H9 (cell line): ENCODE measurements around the gene BCAS3. TPM values are rescaled to one million over a fixed set of nuclear protein-coding genes. Genes with fewer than 3 reads are reported as not detected.

Experiments
- DNase-seq: peaks from one replicate; pipeline ENCODE4 v3.0.0-alpha.2; 2017
- H2AFZ ChIP-seq: one replicate; pipeline ENCODE4 v1.6.1; 2013; ENCODE audit warnings: mild to moderate bottlenecking, low read length, control low read depth, moderate library complexity
- H2AK5ac ChIP-seq: 2 replicates; pipeline ENCODE4 v1.6.1; 2013; ENCODE audit warnings: low read length, control low read depth, mixed read lengths; ENCODE audit not compliant: insufficient read length
- H2BK120ac ChIP-seq: one replicate; pipeline ENCODE4 v1.6.1; 2013; ENCODE audit warnings: low read depth, mild to moderate bottlenecking, low read length, control low read depth, inconsistent platforms; ENCODE audit not compliant: poor library complexity, severe bottlenecking
- H2BK12ac ChIP-seq: 2 replicates; pipeline ENCODE4 v1.6.1; 2013; ENCODE audit warnings: low read length, control low read depth, mixed read lengths, low read depth; ENCODE audit not compliant: insufficient read length
- H2BK15ac ChIP-seq: 2 replicates; pipeline ENCODE4 v1.6.1; 2013; ENCODE audit warnings: low read depth, low read length, control low read depth
- H2BK20ac ChIP-seq: one replicate; pipeline ENCODE4 v1.6.1; 2013; ENCODE audit warnings: low read depth, mild to moderate bottlenecking, low read length, control low read depth, inconsistent platforms; ENCODE audit not compliant: poor library complexity, severe bottlenecking
- H2BK5ac ChIP-seq: 2 replicates; pipeline ENCODE4 v1.6.1; 2013; ENCODE audit warnings: low read length, control low read depth, mixed read lengths; ENCODE audit not compliant: insufficient read length
- H3K14ac ChIP-seq: 2 replicates; pipeline ENCODE4 v1.6.1; 2013; ENCODE audit warnings: low read length, control low read depth; ENCODE audit not compliant: insufficient read depth
- H3K18ac ChIP-seq: 2 replicates; pipeline ENCODE4 v1.6.1; 2013; ENCODE audit warnings: low read depth, mild to moderate bottlenecking, mixed read lengths, low read length, control low read depth; ENCODE audit not compliant: insufficient read length
- H3K23ac ChIP-seq: 2 replicates; pipeline ENCODE4 v1.6.1; 2013; ENCODE audit warnings: low read length, control low read depth, mixed read lengths, low read depth; ENCODE audit not compliant: insufficient read length
- H3K23me2 ChIP-seq: 2 replicates; pipeline ENCODE4 v1.6.1; 2013; ENCODE audit warnings: low read depth, mild to moderate bottlenecking, mixed read lengths, low read length, control low read depth; ENCODE audit not compliant: insufficient read length, poor library complexity, severe bottlenecking
- H3K27ac ChIP-seq: 2 replicates; pipeline ENCODE4 v1.5.1; 2013; ENCODE audit warnings: low read length, control low read depth, mixed read lengths, low read depth; ENCODE audit not compliant: insufficient read length
- H3K27me3 ChIP-seq: 2 replicates; pipeline ENCODE4 v1.6.1; 2013; ENCODE audit warnings: low read length, control low read depth, inconsistent platforms; ENCODE audit not compliant: insufficient read depth
- H3K4ac ChIP-seq: 2 replicates; pipeline ENCODE4 v1.6.1; 2013; ENCODE audit warnings: low read depth, mild to moderate bottlenecking, control low read depth, inconsistent platforms, low read length, moderate library complexity
- H3K4me1 ChIP-seq: 2 replicates; pipeline ENCODE4 v1.6.1; 2013; ENCODE audit warnings: low read length, control low read depth, inconsistent platforms; ENCODE audit not compliant: insufficient read depth
- H3K4me2 ChIP-seq: 2 replicates; pipeline ENCODE4 v1.6.1; 2013; ENCODE audit warnings: low read length, control low read depth, mixed read lengths; ENCODE audit not compliant: insufficient read length, insufficient read depth
- H3K56ac ChIP-seq: 2 replicates; pipeline ENCODE4 v1.6.1; 2013; ENCODE audit warnings: low read depth, mild to moderate bottlenecking, mixed read lengths, low read length, control low read depth; ENCODE audit not compliant: insufficient read length
- H3K79me1 ChIP-seq: 2 replicates; pipeline ENCODE4 v1.6.1; 2013; ENCODE audit warnings: low read depth, mild to moderate bottlenecking, moderate library complexity, low read length, control low read depth, inconsistent platforms; ENCODE audit not compliant: insufficient read depth, poor library complexity, severe bottlenecking
- H3K79me2 ChIP-seq: 2 replicates; pipeline ENCODE4 v1.6.1; 2013; ENCODE audit warnings: low read length, control low read depth, inconsistent platforms; ENCODE audit not compliant: insufficient read depth
- H3K9ac ChIP-seq: 2 replicates; pipeline ENCODE4 v1.6.1; 2013; ENCODE audit warnings: low read length, control low read depth, mixed read lengths; ENCODE audit not compliant: insufficient read length; ENCODE audit errors: extremely low read depth
- H3K9me3 ChIP-seq: one replicate; pipeline ENCODE4 v1.6.1; 2013; ENCODE audit warnings: low read depth, low read length, inconsistent platforms; ENCODE audit not compliant: control insufficient read depth
- H3T11ph ChIP-seq: one replicate; pipeline ENCODE4 v1.6.1; 2013; ENCODE audit warnings: mild to moderate bottlenecking, low read length, control low read depth, inconsistent platforms
- H4K20me1 ChIP-seq: one replicate; pipeline ENCODE4 v1.6.1; 2013; ENCODE audit not compliant: control insufficient read depth, insufficient read length, insufficient read depth
- H4K5ac ChIP-seq: 2 replicates; pipeline ENCODE4 v1.6.1; 2013; ENCODE audit warnings: low read depth, mild to moderate bottlenecking, mixed read lengths, low read length, control low read depth; ENCODE audit not compliant: insufficient read length
- H4K8ac ChIP-seq: replicated peaks from 2 replicates; pipeline ENCODE4 v1.6.1; 2013; ENCODE audit warnings: low read length, control low read depth, mixed read lengths, low read depth; ENCODE audit not compliant: insufficient read length
- H4K91ac ChIP-seq: 2 replicates; pipeline ENCODE4 v1.6.1; 2013; ENCODE audit warnings: low read depth, mild to moderate bottlenecking, moderate library complexity, mixed read lengths, low read length, control low read depth; ENCODE audit not compliant: insufficient read length
- H3K27ac Mint-ChIP-seq, 3 experiments: 2 replicates in 2 of 3; 3 replicates in 1 of 3; pipeline ENCODE4 v1.8.0; 2020 to 2021; ENCODE audit warnings: mixed read lengths in 3 of 3, mild to moderate bottlenecking in 1 of 3, moderate library complexity in 1 of 3
- H3K27me3 Mint-ChIP-seq: 2 replicates; pipeline ENCODE4 v1.8.0; 2021; ENCODE audit warnings: low read depth, mild to moderate bottlenecking, moderate library complexity, mixed read lengths
- H3K36me3 Mint-ChIP-seq, 3 experiments: 2 replicates in 2 of 3; 3 replicates in 1 of 3; pipeline ENCODE4 v1.8.0; 2020 to 2021; ENCODE audit warnings: low read depth in 3 of 3, mixed read lengths in 3 of 3; ENCODE audit not compliant: insufficient read depth in 1 of 3
- H3K4me1 Mint-ChIP-seq, 2 experiments: 2 replicates each; pipeline ENCODE4 v1.8.0; 2020; ENCODE audit warnings: mixed read lengths in 2 of 2
- H3K4me3 Mint-ChIP-seq, 2 experiments: 2 replicates in 1 of 2; 3 replicates in 1 of 2; pipeline ENCODE4 v1.8.0; 2020 to 2021; ENCODE audit warnings: mild to moderate bottlenecking in 2 of 2, mixed read lengths in 2 of 2, moderate library complexity in 1 of 2
- H3K9me3 Mint-ChIP-seq, 2 experiments: 2 replicates in 1 of 2; 3 replicates in 1 of 2; pipeline ENCODE4 v1.8.0; 2020; ENCODE audit warnings: mild to moderate bottlenecking in 2 of 2, mixed read lengths in 2 of 2, moderate library complexity in 1 of 2
- WGBS: extraction: QIAGEN DNeasy Blood & Tissue Kit; methylation state at CpG from one replicate; pipeline ENCODE4 v1.1.7; 2013; ENCODE audit warnings: missing lambda C conversion rate, low lambda C conversion rate, mixed read lengths; ENCODE audit not compliant: insufficient read length; ENCODE audit errors: extremely low coverage; 5-methylcytosine and 5-hydroxymethylcytosine counted together
- total RNA-seq: library from RNA; stranded (reverse); gene quantifications from 2 replicates; pipeline ENCODE4 v1.2.1, GENCODE V29; 2021
- TF ChIP-seq, protein P1 (sequence below): fragments of 200-600 bp; sonication (generic); conservative IDR thresholded peaks from 3 replicates; pipeline ENCODE4 v1.8.0; 2021; ENCODE audit warnings: antibody characterized with exemption, mild to moderate bottlenecking

The BCAS3 gene
- total RNA-seq, 1 experiment from 2014 or later, result 22.4 TPM

DNA sequence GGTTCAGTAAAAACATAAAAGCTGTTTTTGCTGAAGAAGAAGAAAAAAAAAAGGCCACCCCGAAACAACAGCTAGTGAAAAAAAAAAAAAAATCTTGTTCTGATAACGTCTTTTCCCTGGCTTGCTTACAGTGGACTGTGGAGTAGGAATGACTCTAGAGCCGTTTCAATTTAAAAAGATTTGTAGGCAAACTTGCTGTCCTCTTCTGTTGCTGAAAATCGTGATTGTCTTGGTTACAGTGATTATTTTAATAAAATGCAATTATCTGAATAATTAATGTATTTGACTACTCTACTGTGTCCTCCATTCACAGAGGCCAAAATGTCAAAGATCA is 531.4 kb downstream of the BCAS3 start:
- Mint-ChIP-seq H3K4me3 (no peak overlapping the region), H3K27me3 (no peaks in the 10 kb centered on the region), H3K36me3 (no peaks in the 10 kb centered on the region), H3K9me3 (no peaks in the 10 kb centered on the region), H3K27ac (no peak overlapping the region; a peak in 1 of 7 replicates), H3K4me1 (peaks cover 25 to 32% of the 10 kb centered on the region in 2 experiments)
- no peaks in the 10 kb centered on the region for H4K20me1 ChIP-seq
- no peak overlapping the region for H4K8ac ChIP-seq
- no peak overlapping the region for H4K91ac ChIP-seq
- H3K4ac ChIP-seq, result no peak overlapping the region
- no peaks in the 10 kb centered on the region for H3K27me3 ChIP-seq
- no peaks in the 10 kb centered on the region for H3K4me1 ChIP-seq
- no peaks in the 10 kb centered on the region for H3K9me3 ChIP-seq
- H3K56ac ChIP-seq, result no peak overlapping the region
- H2BK120ac ChIP-seq, result no peak overlapping the region
- no peak overlapping the region for H3K23ac ChIP-seq
- H2BK20ac ChIP-seq, result no peak overlapping the region
- no peak overlapping the region for H3K4me2 ChIP-seq
- no peak overlapping the region for H2AK5ac ChIP-seq
- H3T11ph ChIP-seq, result no peak overlapping the region
- no peak overlapping the region for H2BK12ac ChIP-seq
- H3K79me1 ChIP-seq, result no peaks in the 10 kb centered on the region
- no peak overlapping the region for H4K5ac ChIP-seq
- DNase-seq, result no peak
- no peak overlapping the region for H3K18ac ChIP-seq
- WGBS, result no CpG with 5 or more reads among the region's 4 CpGs
- TF ChIP-seq, protein P1, sequence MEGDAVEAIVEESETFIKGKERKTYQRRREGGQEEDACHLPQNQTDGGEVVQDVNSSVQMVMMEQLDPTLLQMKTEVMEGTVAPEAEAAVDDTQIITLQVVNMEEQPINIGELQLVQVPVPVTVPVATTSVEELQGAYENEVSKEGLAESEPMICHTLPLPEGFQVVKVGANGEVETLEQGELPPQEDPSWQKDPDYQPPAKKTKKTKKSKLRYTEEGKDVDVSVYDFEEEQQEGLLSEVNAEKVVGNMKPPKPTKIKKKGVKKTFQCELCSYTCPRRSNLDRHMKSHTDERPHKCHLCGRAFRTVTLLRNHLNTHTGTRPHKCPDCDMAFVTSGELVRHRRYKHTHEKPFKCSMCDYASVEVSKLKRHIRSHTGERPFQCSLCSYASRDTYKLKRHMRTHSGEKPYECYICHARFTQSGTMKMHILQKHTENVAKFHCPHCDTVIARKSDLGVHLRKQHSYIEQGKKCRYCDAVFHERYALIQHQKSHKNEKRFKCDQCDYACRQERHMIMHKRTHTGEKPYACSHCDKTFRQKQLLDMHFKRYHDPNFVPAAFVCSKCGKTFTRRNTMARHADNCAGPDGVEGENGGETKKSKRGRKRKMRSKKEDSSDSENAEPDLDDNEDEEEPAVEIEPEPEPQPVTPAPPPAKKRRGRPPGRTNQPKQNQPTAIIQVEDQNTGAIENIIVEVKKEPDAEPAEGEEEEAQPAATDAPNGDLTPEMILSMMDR, result no peak
- H3K79me2 ChIP-seq, result no peaks in the 10 kb centered on the region
- no peak overlapping the region for H2BK5ac ChIP-seq
- no peak overlapping the region for H2BK15ac ChIP-seq
- no peak overlapping the region for H3K14ac ChIP-seq
- H3K23me2 ChIP-seq, result no peaks in the 10 kb centered on the region
- H2AFZ ChIP-seq, result no peak overlapping the region
- H3K27ac ChIP-seq, result no peak overlapping the region
- H3K9ac ChIP-seq, result no peak overlapping the region
